Stimulated activated CD8-positive, alpha-beta memory T cell treated with anti-CD3 and anti-CD28 coated beads, Interleukin-12 subunit alpha, Interleukin-12 subunit beta, amount 100 ng/mL, for 1 hour (primary cell): ENCODE data around the gene PARP8.
"Not testable (repeated sequence)": the region's sequence is repeated elsewhere in the genome, so short reads cannot be mapped to it uniquely, and the experiment has no call there.

Experiments
- DNase-seq: peaks from one replicate; pipeline ENCODE4 v3.0.0-alpha.2; 2020; ENCODE audit warnings: low read depth

Gene PARP8

DNA sequence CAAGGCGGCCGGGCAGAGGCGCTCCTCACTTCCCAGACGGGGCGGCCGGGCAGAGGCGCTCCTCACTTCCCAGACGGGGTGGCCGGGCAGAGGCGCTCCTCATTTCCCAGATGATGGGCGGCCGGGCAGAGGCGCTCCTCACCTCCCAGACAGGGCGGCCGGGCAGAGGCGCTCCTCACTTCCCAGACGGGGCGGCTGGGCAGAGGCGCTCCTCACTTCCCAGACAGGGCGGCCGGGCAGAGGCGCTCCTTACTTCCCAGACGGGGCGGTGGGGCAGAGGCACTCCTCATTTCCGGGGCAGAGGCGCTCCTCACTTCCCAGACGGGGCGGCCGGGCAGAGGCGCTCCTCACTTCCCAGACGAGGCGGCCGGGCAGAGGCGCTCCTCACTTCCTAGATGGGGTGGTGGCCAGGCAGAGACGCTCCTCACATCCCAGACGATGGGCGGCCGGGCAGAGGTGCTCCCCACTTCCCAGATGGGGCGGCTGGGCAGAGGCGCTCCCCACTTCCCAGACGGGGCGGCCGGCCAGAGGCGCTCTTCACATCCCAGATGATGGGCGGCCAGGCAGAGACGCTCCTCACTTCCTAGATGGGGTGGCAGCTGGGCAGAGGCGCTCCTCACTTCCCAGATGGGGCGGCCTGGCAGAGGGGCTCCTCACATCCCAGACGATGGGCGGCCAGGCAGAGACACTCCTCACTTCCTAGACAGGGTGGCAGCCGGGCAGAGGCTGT, 108.2 kb downstream of the PARP8 start:
- not testable (repeated sequence) for DNase-seq

DNA sequence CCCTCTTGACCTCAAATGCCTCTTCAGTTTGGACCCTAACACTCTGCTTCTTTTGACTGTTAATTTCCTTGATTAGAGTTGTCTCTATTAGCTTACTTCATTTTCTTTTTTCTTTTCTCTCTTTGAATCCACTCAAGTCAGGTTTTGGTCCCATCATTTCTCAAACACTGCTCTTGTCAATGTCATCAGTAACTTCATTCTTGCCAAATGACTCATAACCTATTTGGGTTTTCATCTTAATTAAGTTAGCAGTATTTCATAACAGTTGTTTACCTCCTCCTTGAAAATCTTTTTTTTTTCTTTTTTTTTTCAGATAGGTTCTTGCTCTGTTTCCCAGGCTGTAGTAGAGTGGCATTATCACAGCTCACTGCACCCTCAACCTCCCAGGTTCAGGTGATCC, 119.6 kb downstream of the PARP8 start:
- no peak for DNase-seq

DNA sequence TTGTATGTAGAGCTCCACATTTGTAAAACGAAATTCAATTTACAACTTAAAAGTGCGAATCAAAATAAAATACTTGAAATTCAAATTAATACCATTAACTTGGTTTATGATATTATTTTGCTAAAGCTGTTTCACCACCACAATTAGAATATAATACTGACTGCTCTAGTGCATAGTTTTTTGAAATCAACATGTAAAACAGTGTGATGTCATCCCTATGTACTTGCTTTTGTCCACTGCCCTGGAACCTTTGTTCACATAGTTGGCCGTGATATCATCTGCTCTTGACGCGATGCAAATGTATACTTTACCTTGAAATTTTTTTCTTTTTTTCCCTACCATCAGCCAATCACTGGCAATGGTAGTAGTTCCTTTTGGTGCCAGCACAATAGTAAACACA, 125.4 kb downstream of the PARP8 start:
- DNase-seq: no peak

DNA sequence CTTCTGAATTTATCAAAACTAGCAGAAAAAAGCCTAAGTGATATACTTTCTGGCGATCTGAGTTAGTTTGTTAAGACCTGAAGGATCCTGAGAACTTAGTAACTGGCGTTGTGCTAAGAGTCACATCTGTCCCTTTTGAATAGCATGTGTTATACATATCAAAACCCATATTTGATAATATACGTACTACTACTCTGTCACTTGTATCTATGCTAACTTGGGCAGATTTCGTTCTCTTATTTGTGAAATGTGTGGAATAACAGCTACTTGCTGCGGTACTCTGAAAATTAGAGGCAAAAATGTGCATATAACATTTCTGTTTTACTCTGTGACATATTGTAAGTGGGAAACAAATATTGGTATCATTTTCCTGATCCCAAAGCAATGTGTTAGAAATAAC, 126.4 kb downstream of the PARP8 start:
- no peak for DNase-seq

DNA sequence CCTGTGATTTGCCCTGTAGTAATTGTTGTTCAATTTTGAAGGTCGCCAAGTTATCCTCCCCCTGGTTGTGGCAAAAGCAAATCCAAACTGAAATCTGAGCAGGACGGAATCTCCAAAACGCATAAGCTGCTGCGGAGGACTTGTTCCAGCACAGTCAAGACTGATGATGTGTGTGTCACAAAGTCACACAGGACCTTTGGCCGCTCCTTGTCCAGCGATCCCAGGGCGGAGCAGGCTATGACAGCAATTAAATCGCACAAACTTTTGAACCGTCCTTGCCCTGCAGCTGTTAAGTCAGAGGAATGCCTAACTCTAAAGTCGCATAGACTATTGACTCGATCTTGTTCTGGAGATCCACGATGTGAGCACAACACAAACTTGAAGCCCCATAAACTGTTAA, 128.4 kb downstream of the PARP8 start:
- DNase-seq: no peak

DNA sequence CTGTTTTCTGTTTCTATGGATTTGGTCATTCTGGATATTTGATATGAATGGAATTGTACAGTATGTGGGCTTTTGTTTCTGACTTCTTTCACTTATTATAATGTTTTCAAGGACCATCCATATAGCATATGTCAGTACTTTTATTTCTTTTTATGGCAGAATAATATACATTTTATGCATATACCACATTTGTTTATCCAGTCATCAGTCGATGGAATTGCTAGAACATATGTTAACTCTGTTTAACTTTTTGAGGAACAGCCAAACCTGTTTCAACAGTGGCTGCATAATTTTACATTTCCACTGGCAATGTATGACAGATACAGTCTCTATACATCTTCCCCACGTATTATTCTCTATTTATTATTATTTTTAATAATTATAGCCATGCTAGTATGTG, 131.6 kb downstream of the PARP8 start:
- DNase-seq: no peak

DNA sequence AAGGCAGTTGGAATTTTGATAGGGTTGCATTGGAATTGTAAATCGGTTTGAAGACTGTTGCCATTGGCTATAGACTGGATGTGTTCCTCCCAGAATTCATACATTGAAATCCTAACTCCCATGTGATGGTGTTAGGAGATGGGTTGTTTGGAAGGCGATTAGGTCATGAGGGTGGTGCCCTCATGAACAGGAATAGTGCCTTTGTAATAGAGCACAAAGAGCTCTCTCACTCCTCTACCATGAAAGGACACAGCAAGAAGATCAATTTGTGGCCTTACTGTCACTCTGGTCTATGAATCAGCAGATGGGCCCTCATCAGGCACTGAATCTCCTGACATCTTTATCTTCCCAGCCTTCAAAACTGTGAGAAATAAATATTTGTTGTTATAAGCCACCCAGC, 133.2 kb downstream of the PARP8 start:
- DNase-seq: no peak

DNA sequence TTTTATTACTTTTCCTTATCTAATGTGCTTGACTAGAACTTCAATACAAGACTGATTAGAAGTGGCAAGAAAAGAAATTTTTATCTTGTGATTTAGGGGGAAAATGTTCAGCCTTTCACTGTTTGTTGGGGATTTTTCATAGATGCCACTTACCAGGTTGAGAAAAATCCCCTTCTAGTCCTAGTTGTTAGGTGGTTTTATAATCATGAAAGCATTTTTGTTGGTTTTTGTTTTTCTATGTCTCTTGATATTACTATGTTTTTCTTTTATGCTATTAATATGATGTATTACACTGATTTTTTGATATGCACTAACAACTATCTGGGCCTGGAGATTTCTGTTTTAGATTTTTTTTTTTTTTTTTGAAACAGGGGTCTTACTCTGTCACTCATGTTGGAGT, 134.0 kb downstream of the PARP8 start:
- no peak for DNase-seq

DNA sequence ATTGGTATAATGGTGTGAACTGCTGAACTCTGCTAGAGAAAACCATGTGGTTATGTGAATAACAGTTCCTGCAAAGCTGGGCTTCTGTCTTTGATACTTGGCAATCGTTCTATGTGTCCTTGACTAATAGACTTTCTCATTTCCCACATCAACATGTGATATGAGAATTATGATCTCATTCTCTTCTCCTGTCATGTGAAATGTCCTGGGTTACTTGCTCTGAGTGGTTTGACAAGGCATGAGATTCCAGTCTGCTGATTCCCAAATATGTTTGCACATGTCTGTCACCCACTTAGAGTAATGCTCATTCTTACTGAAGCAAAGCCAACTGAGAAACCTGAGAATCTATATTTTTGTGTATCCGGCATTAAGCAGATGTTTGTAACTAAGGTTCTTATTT, 141.2 kb downstream of the PARP8 start:
- no peak for DNase-seq

DNA sequence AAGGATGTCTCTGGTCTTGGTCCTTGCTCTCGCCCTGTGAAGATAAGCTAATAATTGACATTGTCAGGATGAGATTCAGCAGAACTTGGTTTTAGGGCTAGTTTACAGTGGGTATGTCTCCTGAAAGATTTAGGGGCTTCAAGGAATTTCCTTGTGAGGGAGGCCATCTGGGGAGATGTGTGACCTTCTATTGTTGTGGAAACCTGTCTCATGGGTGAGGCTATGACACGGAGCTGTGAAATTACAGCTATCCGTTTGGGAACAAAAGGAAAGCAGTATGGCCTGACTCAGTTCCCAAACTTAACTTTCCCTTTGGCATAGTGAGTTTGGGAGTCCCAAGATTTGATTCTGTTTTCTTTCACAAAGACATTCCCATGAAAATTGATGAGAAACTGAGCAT, 142.0 kb downstream of the PARP8 start:
- DNase-seq: no peak

DNA sequence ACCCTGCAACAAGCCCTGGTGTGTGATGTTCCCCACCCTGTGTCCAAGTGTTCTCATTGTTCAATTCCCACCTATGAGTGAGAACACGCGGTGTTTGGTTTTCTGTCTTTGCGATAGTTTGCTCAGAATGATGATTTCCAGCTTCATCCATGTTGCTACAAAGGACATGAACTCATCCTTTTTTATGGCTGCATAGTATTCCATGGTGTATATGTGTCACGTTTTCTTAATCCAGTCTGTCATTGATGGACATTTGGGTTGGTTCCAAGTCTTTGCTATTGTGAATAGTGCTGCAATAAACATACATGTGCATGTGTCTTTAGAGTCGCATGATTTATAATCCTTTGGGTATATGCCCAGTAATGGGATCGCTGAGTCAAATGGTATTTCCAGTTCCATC, 145.3 kb downstream of the PARP8 start:
- DNase-seq: not testable (repeated sequence)

DNA sequence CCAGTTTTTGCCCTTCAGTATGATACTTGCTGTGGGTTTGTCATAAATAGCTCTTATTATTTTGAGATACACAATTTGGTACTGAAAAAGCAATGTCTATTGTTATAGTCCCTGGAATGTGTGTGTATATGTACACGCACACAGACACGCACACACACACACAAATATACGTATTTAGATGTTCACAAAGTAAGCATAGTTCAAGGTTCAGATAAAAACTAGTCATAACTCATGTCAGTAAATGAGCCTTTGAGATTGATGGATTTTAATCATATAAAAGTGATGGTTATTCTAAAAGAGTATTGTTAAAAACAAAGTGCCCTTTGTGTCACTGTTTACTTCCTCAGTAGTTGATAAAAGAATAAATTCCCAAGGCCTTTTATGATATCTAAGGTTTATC, 147.3 kb downstream of the PARP8 start:
- no peak for DNase-seq

DNA sequence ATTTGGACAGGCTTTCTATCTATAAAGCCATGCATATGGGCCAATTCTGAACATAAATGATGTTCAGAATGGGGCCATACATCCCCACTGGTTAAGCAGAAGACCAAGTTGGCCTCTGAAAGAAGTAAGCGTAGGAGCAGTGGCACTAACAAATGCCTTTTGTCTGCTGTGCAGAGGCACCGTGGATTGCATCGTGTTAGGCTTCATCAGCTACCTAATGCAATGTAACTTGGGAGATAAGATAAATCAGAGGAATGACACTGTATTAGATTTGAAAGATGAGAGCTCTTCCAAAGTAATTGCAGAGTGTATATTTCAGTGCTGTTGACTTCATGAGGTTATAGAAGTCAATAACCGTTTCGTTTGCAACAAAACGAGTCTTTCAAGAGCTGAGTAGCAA, 148.1 kb downstream of the PARP8 start:
- no peak for DNase-seq

DNA sequence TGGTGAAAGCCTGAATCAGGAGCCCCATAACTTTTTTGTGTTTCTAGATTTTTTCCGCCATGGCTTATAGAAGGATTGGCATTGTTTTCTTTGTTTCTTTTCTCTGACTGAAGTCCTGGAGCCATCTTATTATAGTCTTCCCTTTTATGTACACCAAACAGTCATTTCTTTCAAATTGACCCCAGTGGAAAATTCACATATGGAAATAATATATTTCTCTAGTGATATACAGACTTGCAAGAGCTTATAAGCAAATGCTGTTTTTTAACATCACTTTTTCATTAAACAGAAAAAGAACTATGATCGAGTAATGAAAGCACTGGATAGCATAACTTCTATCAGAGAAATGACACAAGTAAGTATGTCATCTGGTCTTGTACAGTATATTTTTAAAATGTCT, 155.6 kb downstream of the PARP8 start:
- DNase-seq: no peak

DNA sequence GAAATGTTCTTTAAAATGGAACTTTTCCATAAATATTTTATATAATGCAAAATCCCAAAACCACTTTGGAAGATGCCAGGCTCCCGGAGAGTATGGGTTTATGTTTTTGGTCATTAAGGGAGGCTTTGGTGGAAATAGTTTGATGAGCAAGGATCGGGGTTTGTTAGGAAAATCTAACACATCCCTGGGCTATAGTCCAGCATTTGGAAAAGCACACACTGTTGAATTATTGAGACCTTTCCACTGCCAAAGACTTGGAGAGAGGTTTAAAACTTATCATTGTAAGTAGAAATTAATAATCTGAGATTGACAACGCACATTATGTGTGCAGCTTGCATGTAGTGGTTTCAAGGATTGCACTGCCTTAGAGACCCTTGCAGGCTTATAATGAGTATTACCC, 156.3 kb downstream of the PARP8 start:
- no peak for DNase-seq

DNA sequence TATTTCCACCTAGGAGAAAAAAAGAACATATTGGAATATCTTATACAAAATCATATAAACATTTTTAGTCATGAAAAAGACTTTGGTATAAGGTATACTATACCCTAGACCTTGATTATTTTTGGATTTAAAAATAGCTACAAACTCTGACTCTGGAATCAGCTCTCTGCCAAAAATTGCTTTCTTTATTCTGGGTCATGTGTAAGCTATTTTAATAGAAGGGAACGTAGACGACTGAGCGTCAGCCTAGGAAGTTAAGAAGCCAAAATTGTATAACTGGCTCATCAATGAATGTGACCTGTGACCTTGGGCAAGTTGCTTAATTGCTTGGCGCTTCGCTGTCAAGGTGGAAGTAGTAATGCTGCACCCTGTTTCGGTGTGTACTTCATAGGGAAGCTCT, 157.1 kb downstream of the PARP8 start:
- no peak for DNase-seq

DNA sequence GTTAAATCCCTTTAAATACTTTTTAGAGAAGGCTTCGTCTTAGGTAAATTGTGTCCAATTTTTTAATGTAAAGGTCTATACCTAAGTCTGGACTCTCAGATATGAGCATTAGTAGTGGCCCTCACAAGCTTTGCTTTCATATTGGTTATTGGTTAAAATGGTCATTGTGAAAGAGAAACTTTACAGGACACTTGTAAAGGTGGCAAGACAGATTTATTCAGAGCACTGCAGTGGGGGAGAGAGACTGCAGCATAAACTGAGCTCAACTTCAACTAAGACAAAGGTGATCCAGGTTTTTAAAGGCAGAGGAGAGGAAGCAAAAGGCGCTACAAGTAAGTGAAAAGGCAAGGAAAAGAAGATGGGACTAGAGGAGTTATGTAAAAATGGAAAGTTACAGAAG, 157.7 kb downstream of the PARP8 start:
- no peak for DNase-seq

DNA sequence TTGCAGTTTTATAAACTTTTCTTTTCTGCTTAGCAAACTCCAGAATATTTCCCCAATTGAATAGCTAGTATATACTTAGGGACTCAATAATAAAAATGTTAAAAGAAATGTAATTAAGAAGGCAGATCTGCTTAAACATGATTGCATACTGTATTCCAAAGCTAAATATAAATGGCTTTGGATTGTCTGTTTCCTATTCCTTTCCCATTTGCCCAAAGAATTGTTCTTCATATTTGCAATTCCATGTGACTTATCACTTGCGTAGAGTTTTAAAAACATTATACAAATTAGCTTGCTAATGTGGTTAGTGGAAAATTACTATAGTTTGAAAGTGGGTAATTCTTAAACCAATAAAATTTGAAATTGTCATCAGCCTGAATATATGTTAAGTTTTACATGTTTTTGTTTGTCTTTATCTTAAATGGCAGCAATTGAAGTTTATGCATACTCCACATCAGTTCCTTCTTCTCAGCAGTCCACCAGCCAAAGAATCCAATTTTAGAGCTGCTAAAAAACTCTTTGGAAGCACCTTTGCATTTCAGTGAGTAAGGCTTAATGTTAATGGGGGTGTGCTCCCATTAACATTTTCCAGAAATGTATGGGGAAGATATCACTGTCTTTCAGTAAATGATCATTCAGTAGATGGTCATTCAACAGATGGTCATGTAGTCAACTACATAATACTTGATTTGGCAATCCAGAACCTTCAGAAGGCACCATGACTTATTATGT, 161.2 kb downstream of the PARP8 start:
- DNase-seq: no peak

DNA sequence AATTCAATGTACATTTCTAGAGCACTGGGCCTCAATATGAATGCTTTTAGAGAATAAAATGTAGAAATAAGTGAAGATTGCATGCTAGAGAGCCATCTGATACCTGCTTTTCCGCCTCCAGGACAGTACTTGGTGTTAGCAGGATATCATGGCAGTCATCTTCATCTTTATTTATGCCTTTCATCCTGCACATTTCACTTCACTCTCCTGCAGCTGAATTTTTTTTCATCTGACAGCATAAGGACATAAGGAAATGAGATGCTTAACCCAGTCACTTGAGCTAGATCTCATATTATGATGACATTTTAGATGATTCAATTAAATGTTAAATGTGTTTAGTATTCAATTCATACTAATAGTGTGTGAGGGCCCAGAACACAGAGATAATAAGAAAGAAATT, 162.6 kb downstream of the PARP8 start:
- DNase-seq: no peak

DNA sequence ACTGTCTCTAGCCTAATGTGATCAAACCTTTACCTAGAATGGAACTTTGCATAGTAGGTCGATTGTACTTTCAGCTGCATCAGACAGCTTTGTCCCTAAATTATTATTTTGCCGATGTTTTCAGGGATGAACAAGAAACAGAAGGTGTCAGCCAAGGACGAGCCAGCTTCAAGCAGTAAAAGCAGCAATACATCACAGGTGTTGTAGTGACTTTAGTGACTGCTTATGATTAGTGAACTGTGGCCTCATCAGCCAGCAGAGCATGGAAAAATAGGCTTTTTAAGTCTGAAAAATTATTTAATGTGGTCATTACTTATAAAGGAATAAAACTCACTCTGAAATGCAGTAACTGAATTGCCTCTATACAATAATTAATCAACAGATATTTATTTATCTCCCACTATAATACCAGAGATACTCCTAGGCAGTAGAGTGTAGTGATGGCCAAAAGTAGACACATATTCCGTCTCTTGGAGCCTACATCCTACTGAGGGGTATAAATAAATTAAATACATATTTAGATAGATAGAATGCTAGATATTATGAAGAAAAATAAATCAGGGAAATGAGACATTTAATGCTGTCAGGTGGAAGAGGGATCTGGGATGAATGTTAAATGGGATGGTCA, 166.3 kb downstream of the PARP8 start:
- no peak for DNase-seq

DNA sequence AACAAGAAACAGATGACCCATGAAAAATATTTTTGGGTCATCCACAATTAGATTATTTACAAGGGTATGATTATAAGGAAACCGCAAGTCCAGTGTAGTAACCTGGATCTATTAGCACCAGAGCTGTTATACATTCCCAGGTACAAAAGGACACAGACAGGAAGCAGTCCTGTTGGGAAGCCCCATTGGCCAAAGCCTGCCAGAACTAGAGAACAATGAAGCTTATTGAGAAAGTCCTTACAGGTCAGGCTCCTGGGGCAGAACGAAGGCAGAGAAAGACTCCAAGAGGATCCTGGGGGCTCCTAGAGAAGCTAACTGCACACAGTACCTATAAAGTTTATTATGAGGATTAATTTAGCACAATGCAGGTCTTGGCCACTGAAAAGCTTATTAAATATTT, 169.9 kb downstream of the PARP8 start:
- DNase-seq: no peak

DNA sequence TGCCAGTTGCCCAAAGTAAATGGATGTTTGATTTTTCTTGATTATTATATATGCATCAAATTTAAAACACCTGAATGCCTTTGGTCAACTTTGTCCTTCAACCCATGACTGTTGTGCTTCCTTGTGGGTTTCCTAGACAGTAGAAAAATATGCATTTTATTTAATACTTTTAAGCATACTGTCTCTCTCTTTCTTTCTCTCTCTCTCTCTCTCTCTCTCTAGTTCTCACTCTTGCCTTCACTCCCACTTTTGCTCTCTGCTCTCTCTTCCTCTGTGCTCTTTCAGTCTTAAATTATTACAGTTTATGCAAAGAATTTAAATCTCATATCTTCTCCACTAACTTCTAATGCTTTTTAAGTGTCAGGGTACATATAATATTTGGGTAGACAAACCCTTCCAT, 173.0 kb downstream of the PARP8 start:
- DNase-seq: no peak

DNA sequence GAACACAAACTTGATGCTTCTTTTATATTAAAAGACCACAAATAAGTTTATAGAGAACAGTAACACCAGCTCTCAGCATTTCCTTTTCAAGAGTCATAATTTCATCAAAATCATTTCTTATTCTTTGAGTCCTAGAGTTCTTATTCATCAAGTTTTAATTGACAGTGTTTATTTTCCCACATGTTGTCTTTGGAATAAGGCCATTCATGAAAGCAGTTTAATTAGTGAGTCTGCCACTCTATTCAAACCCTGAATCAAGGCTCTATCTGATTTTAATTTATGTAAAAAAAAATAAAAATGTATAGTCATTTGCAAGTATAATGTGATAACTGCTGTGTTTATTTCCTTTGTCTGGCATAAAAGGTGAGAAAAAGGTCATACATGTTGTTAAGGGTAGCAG, 176.7 kb downstream of the PARP8 start:
- DNase-seq: no peak

DNA sequence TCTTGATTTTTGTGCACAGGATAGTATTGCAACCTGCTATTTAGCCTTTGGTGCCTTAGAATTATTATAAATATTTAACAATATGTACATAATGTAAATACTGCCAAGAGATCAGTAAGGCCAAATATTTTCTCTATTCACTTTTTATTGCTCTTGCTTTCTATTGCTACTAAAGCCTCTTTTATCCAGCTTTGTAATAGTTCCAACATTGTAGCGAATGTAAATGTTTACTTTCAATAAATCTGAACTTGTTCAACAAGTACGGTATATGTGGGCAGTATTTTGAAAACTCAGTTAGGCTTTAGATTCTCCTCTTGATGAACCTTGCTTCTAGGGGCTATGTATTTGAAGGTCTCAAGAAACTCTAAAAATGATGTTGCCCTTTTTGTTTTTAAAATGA, 179.8 kb downstream of the PARP8 start:
- no peak for DNase-seq
